ENCODE data around the gene JAG1.

The JAG1 gene

DNA sequence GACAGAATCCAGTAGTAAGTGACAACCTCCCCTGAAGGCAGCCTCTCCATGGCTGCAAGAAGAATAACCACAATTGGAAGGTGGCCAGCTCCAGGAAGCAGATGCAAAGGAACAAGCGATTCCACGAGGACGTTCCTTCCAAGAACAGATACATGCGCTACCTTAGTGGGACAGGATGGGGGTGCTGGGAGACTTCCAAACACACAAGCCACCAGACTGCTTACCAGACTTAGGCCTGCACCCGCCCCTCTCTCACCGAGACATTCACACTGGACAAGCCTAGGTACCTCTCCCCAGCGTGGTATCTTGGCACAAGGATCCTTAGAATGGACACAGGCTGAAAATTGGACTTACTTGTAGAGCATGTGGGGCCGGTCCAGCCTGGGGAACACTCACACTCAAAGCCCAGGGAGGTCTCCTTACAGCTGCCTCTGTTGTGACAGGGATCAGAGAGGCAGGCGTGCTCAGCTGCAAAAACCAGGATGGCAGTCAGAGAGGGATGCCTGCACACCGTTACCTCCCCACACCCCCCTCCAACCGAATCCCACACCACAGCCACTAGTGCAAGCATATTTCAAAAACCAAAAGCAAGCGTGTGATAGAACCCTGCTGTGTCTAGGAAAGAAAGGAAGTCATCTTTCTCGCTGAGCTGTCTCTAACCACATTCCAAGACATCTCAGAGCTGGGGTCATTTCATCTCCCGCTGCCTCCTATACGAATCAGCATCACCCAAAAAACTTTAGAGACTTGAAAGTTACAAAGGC lies 22.4 kb downstream of the JAG1 start:
- DNase-seq = peak; percentile 14

DNA sequence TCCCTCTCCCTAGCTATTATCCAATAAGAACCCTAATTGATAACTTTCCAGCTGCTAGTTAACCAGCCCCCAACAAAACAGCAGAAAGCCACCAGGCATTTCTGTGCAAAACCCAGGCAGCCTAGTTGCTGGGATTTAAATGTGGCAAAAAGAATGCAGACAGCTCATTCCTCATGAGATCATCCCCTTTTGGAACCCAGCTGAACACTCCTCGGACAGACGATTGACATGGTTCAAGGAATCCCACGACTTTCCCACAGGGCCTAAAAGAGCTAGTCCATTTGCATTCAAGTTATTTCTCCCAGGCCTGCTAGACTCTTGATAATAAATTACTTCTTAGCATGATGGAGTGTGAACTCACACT lies 24.0 kb downstream of the JAG1 start:
- no peak for DNase-seq

DNA sequence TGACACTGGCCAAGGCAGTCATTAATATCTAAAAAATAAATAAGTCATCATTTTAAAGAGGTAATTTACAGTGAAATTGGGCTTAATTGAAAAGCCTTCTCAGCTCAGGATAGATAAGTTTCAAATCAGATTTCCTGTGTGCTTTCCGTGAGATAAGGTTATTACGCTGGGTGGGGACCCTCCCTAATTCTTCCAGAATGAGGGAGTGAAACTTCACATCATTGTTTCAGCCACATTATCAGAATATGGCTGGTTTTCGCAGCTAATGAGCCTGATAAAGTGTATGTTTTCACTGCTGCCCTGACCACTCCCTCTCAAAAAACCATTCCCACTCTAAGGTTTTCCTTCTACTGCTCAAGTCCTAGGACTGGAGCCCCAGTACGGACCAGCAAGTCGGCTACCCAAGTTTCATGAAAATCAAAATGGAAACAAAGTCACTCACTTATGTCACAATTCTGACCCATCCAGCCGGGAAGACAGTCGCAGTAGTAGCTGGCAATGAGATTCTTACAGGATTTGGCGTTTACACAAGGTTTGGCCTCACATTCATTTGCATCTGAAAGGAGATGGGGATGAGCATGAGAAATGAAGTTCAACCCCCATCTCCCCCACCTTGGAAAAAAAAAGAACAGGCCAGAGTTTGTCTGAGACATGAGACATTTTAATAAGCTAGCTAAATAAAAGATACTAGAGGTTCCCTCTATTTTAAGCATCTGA lies 24.6 kb downstream of the JAG1 start:
- no peak for DNase-seq

DNA sequence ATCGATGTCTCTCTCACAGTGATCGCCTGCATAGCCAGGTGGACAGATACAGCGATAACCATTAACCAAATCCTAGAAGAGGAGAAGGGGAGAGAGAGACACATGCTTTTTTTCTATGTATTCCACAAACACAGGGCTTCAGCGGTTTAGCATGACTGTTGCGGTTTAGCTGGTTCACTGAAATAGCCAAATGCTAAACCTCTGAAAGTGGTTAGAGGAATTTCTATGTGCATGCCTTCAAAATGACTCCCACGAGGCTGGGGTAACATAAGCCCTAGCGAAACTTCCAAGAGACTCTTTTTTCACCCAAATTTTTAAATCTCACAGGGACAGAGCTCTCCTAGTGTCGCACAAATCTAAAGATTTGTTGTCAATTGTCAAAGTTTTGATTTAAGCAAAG lies 25.1 kb downstream of the JAG1 start:
- DNase-seq = no peak

DNA sequence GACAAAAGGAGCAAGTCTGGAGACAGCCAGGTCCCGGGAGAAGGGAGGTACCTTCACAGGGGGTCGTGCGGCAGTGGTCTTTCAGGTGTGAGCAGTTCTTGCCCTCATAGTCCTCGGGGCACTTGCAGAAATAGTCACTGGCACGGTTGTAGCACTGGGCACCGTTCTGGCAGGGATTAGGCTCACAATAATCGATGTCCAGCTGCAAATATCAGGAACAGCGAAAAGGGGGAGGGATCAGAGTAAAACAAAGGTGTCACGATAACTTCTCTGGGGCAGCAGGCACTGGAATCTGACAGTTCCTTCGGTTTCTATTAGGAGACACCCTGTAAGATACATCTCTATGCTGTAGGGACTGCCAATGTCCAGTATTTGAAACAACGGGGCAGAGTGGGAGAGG lies 25.9 kb downstream of the JAG1 start:
- no peak for DNase-seq

DNA sequence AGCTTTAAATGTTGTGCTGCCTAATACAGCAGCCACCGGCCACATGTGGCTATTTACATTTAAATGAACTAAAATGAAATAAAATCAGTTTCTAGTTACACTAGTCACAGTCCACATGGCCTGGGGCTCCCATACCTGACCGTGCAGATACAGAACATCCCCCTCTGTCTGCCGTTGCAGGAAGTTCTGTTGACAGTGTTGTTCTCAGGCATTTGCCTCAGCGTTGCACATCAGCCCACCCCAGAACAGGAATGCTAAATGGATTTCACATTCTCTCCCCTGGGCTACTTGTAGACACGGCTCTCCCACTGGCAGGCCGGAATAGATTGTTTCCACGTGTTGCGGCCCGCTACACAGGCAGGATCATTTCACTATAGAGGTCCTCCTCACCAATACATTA lies 26.3 kb downstream of the JAG1 start:
- peak; percentile 36 for DNase-seq

DNA sequence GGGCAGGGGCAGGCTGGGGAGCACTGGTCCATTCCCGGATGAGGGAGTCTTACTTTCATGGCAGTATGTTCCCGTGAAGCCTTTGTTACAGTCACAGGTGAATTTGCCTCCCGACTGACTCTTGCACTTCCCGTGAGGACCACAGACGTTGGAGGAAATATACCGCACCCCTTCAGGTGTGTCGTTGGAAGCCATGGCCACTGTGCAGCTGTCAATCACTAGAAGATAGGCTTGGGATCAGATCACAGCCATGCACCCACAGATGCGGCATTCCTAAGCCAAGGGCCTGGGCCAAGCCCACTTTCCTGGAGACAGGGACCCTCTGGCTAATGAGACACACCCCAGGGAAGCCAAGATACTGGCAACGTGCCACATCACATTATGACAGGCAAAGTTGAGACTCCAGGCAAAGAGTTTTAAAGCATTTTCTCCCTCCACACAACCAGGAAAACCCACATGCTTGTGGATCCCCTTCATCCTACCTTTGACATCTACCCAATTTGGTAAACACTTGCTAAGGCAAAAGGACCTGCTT lies 26.8 kb downstream of the JAG1 start:
- no peak for DNase-seq

DNA sequence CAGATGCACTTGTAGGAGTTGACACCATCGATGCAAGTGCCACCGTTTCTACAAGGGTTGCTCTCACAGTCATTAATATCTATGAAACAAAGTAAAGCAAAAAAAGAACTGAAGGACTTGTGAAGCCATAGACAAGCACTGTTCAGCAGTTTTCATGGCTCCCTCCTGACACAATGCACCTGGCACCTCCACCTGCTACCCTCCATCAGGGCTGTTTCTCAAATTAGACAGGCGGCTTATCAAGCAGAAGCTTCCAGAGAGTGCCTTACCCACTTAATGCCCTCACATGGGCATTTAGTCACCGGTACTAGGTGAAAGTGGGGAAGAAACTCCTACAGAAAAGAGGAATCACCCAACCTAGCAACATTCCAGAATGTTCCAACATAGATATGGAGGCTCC lies 27.8 kb downstream of the JAG1 start:
- DNase-seq = no peak

DNA sequence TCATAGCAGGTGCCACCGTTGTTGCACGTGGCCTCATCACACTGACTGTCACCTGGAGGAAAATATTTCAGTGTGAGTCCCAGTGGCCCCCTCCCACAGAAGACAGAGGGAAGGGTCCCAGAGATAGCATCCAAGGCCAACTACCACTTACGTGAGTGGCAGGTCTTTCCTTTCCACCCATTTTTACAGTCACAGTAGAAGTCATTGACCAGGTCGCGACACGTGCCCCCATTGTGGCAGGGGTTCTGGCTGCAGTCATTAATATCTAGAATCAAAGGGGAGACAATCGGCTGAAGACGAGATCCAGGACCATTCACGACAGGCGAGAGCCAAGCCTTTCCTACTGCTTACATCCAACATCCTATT lies 28.6 kb downstream of the JAG1 start:
- no peak for DNase-seq

DNA sequence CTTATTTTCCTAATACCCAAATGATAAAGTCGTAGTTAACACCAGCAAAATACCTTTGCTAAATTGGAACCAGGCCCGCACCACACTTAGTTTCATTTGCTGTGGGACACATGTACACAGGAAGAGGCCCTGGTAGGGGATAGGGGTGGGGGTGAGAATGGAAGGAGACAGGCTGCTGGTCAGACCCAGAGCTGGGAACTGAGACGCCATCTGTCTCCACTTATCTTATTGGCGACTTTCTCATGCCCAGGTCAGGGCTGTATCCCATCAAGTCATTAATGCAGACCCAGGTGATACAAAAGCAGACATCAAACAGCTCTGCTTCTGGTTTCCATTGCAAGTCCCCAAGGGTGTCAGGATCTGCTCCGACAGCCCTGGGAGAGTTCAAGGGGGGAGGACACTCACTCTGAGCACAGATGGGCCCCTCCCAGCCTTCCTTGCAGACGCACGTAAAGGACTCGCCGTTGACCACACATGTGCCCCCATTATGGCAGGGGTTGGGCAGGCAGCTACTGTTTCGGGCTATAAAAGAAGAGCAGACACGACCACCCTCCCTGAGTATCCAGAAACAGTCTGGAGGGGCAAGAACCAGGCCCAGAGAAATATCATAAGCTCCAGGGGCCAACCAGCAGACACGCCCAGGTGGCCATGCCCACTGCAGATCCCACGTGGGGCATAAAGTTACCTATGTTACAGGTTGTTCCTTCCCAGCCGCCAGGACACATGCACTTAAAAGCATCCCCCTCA lies 29.2 kb downstream of the JAG1 start:
- no peak for DNase-seq

DNA sequence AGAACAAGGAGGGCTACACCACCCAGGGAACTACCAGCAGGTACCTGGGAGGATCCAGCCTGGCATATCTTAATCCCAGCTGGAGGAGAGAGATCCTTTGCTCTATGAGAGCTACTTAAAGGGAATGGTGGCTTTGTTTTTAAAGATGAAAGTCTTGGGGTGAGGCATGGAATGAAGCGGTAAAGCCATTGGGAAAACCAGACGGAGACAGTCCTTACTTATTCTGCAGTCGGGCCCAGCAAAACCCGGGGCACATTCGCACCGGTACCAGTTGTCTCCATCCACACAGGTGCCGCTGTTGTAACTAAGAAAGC lies 30.3 kb downstream of the JAG1 start:
- no peak for DNase-seq

DNA sequence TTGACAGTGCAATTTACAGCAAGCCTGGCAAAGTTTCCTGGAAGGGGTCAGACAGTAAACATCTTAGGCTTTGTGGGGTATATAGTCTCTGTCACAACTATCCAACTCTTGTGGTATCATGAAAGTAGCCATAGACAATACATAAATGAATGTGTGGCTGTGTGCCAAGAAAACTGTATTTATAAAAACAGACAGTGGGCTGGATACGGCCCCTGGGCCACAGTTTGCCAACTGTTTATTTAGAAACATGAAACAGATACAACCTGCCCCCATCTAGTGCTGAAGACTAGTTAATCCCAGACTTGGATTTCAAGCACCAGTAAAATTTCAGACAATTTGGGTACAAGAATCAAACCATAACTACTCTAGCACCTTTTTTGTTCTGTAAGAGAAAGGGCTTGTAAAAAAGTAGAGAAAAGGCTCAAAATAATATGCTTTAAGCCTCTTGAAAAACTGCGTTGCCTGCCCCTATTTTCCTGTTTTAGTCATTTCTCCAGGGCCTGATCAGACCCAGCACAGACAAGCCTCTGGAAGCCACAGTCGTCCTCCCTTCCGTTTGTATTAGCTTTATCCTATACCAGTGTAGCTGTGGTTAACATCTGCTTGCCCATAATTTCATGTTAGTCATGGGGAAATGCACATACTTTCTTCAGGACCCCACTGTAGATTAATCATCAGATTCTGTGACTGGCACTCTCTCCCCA lies 30.8 kb downstream of the JAG1 start:
- DNase-seq = no peak

DNA sequence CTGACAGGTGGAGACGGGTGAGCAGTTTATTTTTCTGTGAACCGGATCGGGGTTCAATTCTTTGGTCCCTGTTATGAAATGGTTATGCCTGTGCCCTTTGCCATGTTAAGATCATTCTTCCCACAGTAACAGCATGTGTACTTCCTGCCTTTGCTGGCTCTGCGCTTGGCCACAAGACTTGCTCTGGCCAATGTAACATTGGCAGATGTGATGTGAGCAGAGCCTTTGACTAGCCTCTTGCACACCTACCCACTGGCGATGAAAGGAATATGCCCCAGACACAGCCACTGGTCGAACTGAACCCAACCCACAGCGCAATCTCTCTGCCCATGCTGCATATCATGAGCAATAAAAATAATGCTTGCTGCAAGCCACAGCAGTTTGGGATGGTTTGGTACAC lies 31.9 kb downstream of the JAG1 start:
- DNase-seq = no peak

DNA sequence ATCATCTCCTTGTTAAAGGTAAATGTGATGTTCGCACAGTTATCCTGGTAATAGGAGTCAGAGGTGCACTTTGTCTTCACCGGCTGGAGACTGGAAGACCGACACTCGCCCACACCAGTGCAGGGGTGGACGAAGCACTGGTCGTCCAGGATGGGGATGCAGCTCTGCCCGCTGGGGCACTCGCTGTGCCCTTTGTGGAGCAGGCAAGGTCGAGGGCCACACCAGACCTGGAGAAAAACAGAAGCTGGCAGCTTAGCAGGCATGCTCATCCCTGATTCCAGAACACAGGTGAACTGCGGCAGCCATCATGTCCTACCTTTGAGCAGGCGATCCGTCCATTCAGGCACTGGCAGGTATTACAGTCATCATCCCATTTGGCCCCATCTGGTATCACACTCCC lies 32.3 kb downstream of the JAG1 start:
- no peak for DNase-seq

DNA sequence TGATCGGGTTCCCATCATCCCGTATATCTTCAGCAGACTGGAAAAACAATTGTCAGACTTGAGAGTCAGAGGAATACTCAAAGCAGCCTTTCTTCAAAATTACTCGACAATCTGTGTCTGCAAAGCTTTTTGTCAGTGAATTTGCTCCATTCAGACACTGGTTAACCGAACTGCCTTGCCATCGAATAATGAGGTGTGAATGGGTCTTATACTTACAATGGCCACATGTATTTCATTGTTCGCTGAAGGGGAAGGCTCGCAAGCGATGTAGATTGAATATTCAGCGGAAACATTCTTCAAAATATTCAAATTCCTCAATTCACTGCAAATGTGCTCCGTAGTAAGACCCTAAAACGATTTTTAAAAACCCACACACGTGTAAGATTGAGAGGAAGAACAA lies 32.9 kb downstream of the JAG1 start:
- no peak for DNase-seq

DNA sequence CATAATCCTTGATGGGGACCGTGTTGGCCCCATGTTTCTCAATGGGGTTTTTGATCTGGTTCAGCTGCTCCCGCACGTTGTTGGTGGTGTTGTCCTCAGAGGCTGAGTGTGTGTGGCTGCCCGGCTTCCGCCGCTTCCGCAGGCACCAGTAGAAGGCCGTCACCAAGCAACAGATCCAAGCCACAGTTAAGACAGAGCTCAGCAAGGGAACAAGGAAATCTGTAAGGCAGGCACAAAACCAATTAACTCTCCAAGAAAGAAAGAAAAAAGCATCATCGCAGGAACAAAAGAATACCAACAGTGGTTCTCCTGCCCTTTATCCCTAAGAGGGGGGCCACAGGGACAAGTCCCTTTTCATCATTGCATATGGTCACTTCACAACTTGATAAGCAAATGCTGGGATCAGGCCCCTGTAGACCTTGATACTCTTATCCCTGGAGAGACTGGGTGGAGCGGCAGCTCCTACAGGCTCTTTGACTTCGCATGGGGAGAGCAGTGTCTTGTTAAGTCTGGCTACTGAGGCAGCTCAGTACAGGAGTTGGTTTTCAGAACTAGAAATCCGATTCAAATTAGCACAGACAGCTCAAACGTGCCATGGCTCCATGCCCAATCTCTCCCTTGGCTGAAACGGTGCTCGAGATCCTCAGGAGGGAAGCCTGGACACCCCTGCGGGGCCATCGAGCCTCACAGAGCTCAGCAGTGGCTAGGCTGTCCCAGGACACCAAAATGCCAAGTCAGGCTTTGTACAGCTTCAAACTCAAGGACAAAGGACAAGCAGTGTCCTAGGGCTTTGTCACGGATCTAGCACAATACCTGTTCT lies 33.9 kb downstream of the JAG1 start:
- DNase-seq = no peak

DNA sequence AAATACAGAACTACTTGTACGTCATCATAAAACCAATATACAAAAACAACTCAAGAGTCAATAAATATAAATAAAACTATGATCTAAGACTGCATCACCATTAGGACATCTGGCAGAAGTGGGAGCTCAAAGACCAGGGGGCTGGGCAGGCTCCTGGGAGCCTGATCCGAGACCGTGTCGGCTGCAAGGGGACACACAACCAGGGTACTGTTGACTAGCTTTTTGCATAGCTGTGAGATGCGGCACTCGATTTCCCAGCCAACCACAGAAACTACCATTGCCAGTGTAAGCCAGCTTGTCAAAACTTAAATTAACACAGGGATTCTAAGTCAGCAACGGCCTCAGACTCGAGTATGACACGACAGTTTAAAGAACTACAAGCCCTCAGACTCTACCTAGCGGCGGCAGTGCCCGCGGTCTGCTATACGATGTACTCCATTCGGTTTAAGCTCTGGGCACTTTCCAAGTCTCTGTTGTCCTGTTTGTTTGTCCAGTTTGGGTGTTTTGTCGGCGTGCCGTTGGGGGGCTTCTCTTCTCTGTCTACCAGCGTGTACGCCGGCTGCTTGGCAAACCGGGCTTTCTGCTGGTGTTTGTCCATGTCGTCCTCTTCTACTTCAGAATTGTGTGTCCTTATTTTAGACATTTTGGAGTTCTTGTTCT lies 34.6 kb downstream of the JAG1 start:
- no peak for DNase-seq

DNA sequence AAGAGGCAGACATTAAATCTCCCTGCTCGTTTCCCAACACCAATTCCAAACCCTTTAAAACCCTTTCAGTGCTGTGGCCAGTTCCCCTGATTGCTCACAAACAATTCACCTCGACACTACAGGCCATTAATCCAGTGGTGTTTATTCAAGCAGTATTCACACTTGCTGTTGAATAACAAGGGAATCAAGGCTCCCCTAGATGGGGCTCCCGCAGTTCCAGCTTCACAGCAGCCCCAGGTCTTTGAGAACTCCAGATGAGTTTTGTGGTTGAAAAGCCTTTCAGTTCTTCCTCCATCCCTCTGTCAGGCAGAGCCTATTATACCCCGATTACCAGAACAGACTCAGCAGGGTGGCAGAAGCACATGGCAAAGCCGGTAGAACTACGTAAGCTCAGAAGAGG lies 36.2 kb downstream of the JAG1 start:
- DNase-seq = no peak

DNA sequence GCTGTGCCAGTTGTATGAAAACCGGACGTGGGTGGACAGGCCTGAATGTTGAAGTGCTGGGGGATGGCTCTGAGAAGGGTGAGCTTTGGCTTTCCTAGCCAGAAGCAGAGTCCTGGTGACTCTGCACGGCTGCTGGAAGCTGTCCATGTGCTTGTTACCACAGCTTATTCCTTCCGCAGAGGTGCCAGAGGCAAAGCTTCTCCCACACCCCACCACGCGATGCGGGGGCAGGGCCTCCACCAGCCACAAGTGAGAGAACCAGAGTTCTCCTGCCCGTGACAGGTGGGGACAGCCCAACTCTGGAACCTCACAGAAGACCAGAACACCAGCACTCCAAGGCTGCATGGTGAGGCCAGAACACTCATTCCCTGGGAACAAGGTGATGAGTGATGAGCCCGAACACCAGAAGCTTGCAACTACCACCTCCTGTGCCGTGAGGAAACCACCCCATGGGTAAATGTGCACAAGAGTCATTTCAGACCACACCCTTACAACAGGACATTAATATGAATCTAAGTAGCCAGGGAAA lies 36.7 kb downstream of the JAG1 start:
- no peak for DNase-seq

DNA sequence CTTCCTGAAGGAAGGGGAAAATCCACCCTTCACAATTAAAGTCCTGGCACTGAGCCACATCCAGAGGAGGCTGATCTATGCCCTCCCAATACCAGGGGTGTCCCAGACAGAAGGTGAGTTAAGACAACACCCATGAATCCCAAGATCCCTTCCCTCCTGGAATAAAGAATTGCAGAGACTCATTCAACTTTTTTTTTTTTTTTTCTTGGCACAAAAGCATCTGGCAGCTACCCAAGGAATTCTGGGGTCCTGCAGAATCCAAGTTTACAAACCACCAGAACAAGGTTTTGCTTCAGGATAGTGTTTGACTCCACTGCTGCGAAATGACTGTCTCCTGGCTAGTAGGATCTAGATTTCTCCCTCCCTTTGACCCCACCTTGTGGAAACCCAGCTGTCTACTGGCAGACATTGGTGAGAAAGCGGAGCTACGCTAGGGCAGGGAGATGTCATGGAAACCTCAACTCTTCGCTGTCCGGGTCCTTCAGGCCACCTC lies 37.4 kb downstream of the JAG1 start:
- no peak for DNase-seq

DNA sequence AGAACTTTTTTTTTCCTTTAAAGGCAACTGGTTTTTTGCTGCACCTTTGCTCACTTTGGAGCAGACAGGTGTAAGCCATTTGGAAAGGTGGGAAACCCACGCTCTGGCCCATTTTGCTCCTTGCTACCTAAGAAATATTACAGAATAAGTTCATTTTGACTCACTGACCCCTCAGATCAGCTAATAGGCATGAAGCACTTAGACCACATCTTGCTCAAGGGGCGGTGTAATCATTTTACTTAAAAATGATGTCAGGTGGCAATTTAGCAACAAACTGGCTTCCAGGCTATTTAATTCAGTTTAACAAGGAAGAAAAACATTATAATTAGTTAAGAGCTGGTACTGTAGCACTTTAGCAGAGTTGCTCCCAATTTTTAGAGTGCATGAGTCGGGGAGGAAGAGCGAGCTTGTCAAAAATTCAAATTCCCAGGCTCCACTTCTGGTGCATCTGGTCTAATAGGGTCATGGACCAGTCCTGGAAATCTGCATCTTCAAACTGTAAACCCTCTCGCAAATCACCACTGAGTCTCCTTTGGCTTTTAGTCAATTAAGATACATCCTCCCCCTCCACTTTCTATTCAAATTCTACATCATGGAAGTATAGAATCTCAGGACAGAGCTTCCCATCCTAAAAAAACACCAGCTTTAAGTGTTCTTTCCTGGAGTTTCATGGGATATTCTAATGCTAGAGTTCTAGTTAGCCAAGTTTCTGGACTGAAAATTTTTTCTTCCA lies 38.2 kb downstream of the JAG1 start:
- DNase-seq = no peak

All from hematopoietic multipotent progenitor cell treated with erythropoietin and hydrocortisone succinate and interleukin-3 and kit ligand, for 6 days (in vitro differentiated cells).